NB4 (cell line): ENCODE measurements around the gene FILIP1L.

Experiments used
- CTCF ChIP-seq: IDR thresholded peaks from one replicate; pipeline ENCODE4 v1.5.1; 2012; ENCODE audit warnings: low read depth, low read length
- MAX ChIP-seq: IDR thresholded peaks from 2 replicates; pipeline ENCODE4 v1.6.1; 2011; ENCODE audit warnings: low read depth, low read length
- MYC ChIP-seq: IDR thresholded peaks from 2 replicates; pipeline ENCODE4 v1.6.1; 2011; ENCODE audit warnings: low read depth, low read length
- POLR2A ChIP-seq: IDR thresholded peaks from 2 replicates; pipeline ENCODE4 v1.6.1; 2011; ENCODE audit warnings: mild to moderate bottlenecking; ENCODE audit not compliant: insufficient read length; ENCODE audit errors: extremely low read depth

GRCh38 chr3:100067589-100067988 is 46.7 kb downstream of the FILIP1L start:
- TF ChIP-seq CTCF (no peak), POLR2A (no peak), MAX (no peak), MYC (no peak)
